Right lobe of liver (tissue), 6 donors: ENCODE results near the gene MROH7. TPM values are rescaled to one million over a fixed set of nuclear protein-coding genes. Genes with fewer than 3 reads are reported as not detected.

Source experiments
- ATAC-seq, 4 donors: fragments of 200-7000 bp; cut with Tn5 transposase; one replicate each; pipeline ENCODE4 v1.9.1; 2020; ENCODE audit warnings: mild to moderate bottlenecking in 4 of 4, moderate library complexity in 4 of 4
- DNase-seq, 3 donors: peaks; one replicate each; pipeline ENCODE4 v3.0.0-alpha.2; 2020
- H3K27ac ChIP-seq, 3 donors: fragments of 200-600 bp; one replicate each; pipeline ENCODE4 v1.8.0; 2022
- H3K27me3 ChIP-seq, 2 donors: fragments of 200-600 bp; one replicate each; pipeline ENCODE4 v1.8.0; 2022
- H3K36me3 ChIP-seq, 4 donors: fragments of 200-600 bp; sonication (generic) in 1 of 4; one replicate each; pipeline versions ENCODE4 v1.5.1 to v1.8.0; 2017 to 2022; ENCODE audit warnings: control low read depth in 1 of 4
- H3K4me1 ChIP-seq, 4 donors: fragments of 200-600 bp; sonication (generic) in 1 of 4; one replicate each; pipeline versions ENCODE4 v1.5.1 to v1.8.0; 2017 to 2022; ENCODE audit warnings: control low read depth in 1 of 4
- H3K4me3 ChIP-seq, 3 donors: fragments of 200-600 bp; one replicate each; pipeline ENCODE4 v1.8.0; 2022
- H3K9me3 ChIP-seq, 4 donors: fragments of 200-600 bp; sonication (generic) in 1 of 4; one replicate each; pipeline versions ENCODE4 v1.5.1 to v1.8.0; 2017 to 2022; ENCODE audit warnings: control low read depth in 1 of 4
- POLR2A ChIP-seq: fragments of 450-650 bp; IDR thresholded peaks from one replicate; pipeline ENCODE4 v1.6.1; 2017; ENCODE audit warnings: antibody characterized with exemption, mild to moderate bottlenecking
- WGBS: methylation state at CpG from one replicate; pipeline ENCODE4 v1.1.6; 2018; ENCODE audit warnings: low coverage, low lambda C conversion rate; ENCODE audit not compliant: insufficient coverage; ENCODE audit errors: missing lambda C conversion rate; 5-methylcytosine and 5-hydroxymethylcytosine counted together
- intact Hi-C, 2 donors: fragments of 100-400 bp; cut with DNase I; formaldehyde crosslinking; loops; one replicate each; pipeline versions ENCODE4 v1.11.2 to v1.14.1; 2022
- total RNA-seq, 6 experiments: library from RNA; depleted of rRNA in 2 of 6; stranded (reverse); fragments of >200 nt in 2 of 6; fragmentation: NEBNext Ultra II Directional in 3 of 6; extraction: Animal tissue kit (Norgen Biotek cat#: 25700) in 3 of 6; gene quantifications; one replicate each; pipeline versions ENCODE4 v1.1.0 to v1.2.4, GENCODE V29; 2016 to 2023
- TF ChIP-seq, protein P1 (sequence below), 4 donors: fragments of 200-600 bp in 3 of 4; fragments of 450-650 bp in 1 of 4; IDR thresholded peaks; one replicate each; pipeline versions ENCODE4 v1.5.1 to v1.8.0; 2016 to 2022; ENCODE audit warnings: antibody characterized with exemption in 4 of 4, mild to moderate bottlenecking in 2 of 4
- donor health status: DM: no; HTN: yes; CAD: no.
- donor health status: DM: no; HTN: no; CAD: no.
- donor health status: DM: no; HTN: no; CAD: no.
- donor health status: DM: no; HTN: yes; CAD: no.
- donor health status: DM: no; HTN: yes; CAD: no.

The MROH7 gene
- total RNA-seq, 6 experiments from 2014 or later, result 0.37 to 3.1 (median 1.2) TPM

DNA sequence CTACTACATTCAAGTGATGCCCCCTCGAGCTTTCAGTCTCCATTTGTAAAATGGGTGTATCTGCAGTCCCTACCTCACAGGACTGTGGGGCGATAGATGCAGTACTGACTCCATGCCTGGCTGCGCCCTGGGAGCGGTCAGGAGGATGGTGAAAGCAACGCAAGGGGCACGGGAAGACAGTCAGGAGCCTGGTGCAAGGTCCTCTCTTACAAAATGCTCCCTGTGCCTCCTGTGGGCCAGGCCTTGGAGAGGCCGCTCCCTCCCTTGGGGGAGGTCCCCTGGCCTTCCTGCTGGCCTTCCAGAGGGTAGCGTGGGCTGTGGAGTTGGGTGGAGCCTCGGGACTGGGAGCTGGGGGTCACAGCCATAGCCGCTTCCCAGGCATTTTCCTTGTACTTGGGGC, 39.9 kb upstream of the MROH7 start:
- no peaks in the 10 kb centered on the region for H3K9me3 ChIP-seq
- ATAC-seq (no peak), DNase-seq (no peak)
- TF ChIP-seq, protein P1, sequence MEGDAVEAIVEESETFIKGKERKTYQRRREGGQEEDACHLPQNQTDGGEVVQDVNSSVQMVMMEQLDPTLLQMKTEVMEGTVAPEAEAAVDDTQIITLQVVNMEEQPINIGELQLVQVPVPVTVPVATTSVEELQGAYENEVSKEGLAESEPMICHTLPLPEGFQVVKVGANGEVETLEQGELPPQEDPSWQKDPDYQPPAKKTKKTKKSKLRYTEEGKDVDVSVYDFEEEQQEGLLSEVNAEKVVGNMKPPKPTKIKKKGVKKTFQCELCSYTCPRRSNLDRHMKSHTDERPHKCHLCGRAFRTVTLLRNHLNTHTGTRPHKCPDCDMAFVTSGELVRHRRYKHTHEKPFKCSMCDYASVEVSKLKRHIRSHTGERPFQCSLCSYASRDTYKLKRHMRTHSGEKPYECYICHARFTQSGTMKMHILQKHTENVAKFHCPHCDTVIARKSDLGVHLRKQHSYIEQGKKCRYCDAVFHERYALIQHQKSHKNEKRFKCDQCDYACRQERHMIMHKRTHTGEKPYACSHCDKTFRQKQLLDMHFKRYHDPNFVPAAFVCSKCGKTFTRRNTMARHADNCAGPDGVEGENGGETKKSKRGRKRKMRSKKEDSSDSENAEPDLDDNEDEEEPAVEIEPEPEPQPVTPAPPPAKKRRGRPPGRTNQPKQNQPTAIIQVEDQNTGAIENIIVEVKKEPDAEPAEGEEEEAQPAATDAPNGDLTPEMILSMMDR (IDR thresholded peaks at IDR 0.05), result no peak
- no peak for TF ChIP-seq POLR2A
- H3K4me1 ChIP-seq, result no peaks in the 10 kb centered on the region
- H3K4me3 ChIP-seq, result no peak overlapping the region
- no peaks in the 10 kb centered on the region for H3K36me3 ChIP-seq
- H3K27ac ChIP-seq, result no peak overlapping the region
- no peaks in the 10 kb centered on the region for H3K27me3 ChIP-seq
- WGBS, result 39% methylated on average over 4 of the region's 10 CpGs
- intact Hi-C loops, result no loop called here

DNA sequence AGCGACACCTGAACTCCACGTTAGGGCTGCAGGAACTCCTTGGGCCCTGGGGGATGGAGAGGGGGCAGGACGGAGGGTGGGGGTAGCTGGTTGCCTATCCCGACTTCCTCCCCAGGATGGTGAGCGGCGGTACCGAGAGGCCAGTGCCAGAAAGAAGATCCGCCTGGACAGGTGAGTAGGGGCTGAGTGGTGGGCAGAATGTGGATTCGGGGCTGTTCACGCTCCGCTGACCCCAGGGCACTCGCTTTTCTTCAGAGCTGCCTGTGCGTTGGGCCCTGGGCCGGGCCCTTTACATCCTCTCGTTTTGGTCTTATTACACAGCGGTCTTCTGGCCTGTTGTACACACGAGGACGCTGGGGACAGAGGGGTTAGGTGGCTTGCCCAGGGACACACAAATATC, 39.0 kb upstream of the MROH7 start:
- DNase-seq, result no peak
- intact Hi-C loops, result no loop called here
- Histone ChIP-seq H3K4me3 (no peak overlapping the region), H3K27me3 (no peaks in the 10 kb centered on the region), H3K27ac (no peak overlapping the region), H3K36me3 (no peaks in the 10 kb centered on the region), H3K9me3 (no peaks in the 10 kb centered on the region), H3K4me1 (no peaks in the 10 kb centered on the region)
- no peak for TF ChIP-seq POLR2A
- TF ChIP-seq, protein P1 (IDR thresholded peaks at IDR 0.05), result no peak
- 94% methylated on average over 9 of the region's 18 CpGs for WGBS
- ATAC-seq, result no peak

DNA sequence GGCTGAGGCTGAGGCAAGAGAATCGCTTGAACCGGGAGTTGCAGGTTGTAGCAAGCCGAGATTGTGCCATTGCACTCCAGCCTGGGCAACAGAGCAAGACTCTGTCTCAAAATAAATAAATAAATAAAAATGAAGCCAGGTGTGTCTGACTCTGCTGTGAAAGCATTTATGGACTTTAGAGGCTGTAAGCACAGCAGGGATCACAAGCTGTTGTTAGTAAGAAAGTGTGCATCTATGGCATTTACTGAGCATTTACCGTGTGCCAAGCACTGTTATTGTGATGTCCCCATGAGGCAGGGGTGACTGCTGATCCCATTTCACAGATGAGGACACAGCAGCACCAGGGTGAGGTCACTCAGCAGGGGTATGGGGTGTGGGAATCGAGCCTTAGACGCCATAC, 38.3 kb upstream of the MROH7 start:
- ATAC-seq (no peak), DNase-seq (no peak)
- TF ChIP-seq, protein P1 (IDR thresholded peaks at IDR 0.05), result no peak
- TF ChIP-seq POLR2A, result no peak
- Histone ChIP-seq H3K4me1 (no peaks in the 10 kb centered on the region), H3K4me3 (no peak overlapping the region), H3K36me3 (no peaks in the 10 kb centered on the region), H3K9me3 (no peaks in the 10 kb centered on the region), H3K27me3 (no peaks in the 10 kb centered on the region), H3K27ac (no peak overlapping the region)
- WGBS, result 75% methylated on average over 3 of the region's 6 CpGs
- intact Hi-C loops, result no loop called here

DNA sequence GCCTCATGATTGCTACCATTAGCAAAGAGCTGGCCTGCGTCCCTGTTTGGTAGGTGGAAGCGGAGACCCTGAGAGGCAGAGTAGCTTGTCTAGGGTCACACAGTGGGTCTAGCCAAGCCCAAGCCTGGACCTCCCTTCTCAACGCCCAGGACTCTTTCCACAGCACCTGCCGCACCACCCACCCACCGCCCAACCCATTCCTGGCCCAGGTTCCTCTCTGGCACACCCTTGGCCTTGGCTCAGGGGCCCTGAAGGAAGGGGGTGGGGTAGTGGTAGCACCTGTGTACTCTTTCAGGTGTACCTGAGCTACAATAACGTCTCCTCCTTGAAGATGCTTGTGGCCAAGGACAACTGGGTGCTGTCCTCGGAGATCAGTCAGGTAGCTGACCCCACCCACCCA, 37.5 kb upstream of the MROH7 start:
- ATAC-seq (no peak), DNase-seq (no peak)
- TF ChIP-seq POLR2A, result no peak
- TF ChIP-seq, protein P1 (IDR thresholded peaks at IDR 0.05), result no peak
- H3K4me3 ChIP-seq, result no peak overlapping the region
- WGBS, result no CpG with 5 or more reads among the region's 7 CpGs
- no peaks in the 10 kb centered on the region for H3K27me3 ChIP-seq
- no peaks in the 10 kb centered on the region for H3K9me3 ChIP-seq
- H3K36me3 ChIP-seq, result no peaks in the 10 kb centered on the region
- intact Hi-C loops, result no loop called here
- H3K4me1 ChIP-seq, result no peaks in the 10 kb centered on the region
- H3K27ac ChIP-seq, result no peak overlapping the region
